VCaP (cell line): ENCODE data around the gene BRWD1.

Experiments used
- H3K27ac ChIP-seq: fragments of 450-650 bp; 2 replicates; pipeline ENCODE4 v1.5.1; 2017
- CTCF ChIP-seq: fragments of 450-650 bp; conservative IDR thresholded peaks from 2 replicates; pipeline ENCODE4 v1.5.1; 2017; ENCODE audit warnings: mild to moderate bottlenecking, moderate library complexity

BRWD1 gene

GRCh38 chr21:39317134-39318090 is 4.0 kb upstream of the BRWD1 start:
- no peak for TF ChIP-seq CTCF
- no peak overlapping the region for H3K27ac ChIP-seq

- H3K27ac ChIP-seq, result no peak overlapping the region
- no peak for TF ChIP-seq CTCF
Observed at GRCh38 chr21:39316729-39317128, 3.3 kb upstream of the BRWD1 start.

- TF ChIP-seq CTCF, result no peak
- H3K27ac ChIP-seq, result no peak overlapping the region
Observed at GRCh38 chr21:39315603-39316445, 2.4 kb upstream of the BRWD1 start.

- no peak; the same call in 1 of the 2 replicates for TF ChIP-seq CTCF
- peak overlapping the region; percentile 99 for H3K27ac ChIP-seq
Observed at GRCh38 chr21:39314143-39315027, 953 bp upstream of the BRWD1 start.

- peak overlapping the region; percentile 99 for H3K27ac ChIP-seq
- TF ChIP-seq CTCF, result no peak
Observed at GRCh38 chr21:39313042-39313570, 326 bp downstream of the BRWD1 start.

- TF ChIP-seq CTCF, result no peak
- peak overlapping the region; percentile 99 for H3K27ac ChIP-seq
Observed at GRCh38 chr21:39312112-39313041, 1.1 kb downstream of the BRWD1 start.
